H4 (cell line): ENCODE data around the gene SMTNL2. TPM values are rescaled to one million over a fixed set of nuclear protein-coding genes. Genes with fewer than 3 reads are reported as not detected.
"Not testable (repeated sequence)": the region's sequence is repeated elsewhere in the genome, so short reads cannot be mapped to it uniquely, and the experiment has no call there.

Source experiments
- DNase-seq: peaks from one replicate; pipeline ENCODE4 v3.0.0-alpha.2; 2015; ENCODE audit warnings: low spot score
- total RNA-seq: library from RNA; depleted of rRNA; stranded (reverse); fragments of >200 nt; shearing (Covaris generic); gene quantifications from 2 replicates; pipeline ENCODE4 v1.2.3, GENCODE V29; 2014; rRNA removed

Gene SMTNL2
- total RNA-seq, 1 experiment from 2014 or later: 0.08 TPM

- DNase-seq: no peak
Measured at GRCh38 chr17:4634976-4635375, 50.6 kb downstream of the SMTNL2 start.

- no peak for DNase-seq
Measured at GRCh38 chr17:4635823-4636375, 51.6 kb downstream of the SMTNL2 start.

- DNase-seq: no peak
Measured at GRCh38 chr17:4636474-4637100, 52.3 kb downstream of the SMTNL2 start.

- DNase-seq: not testable (repeated sequence)
Measured at GRCh38 chr17:4638766-4639165, 54.4 kb downstream of the SMTNL2 start.

GRCh38 chr17:4639301-4640059, 55.2 kb downstream of the SMTNL2 start:
- not testable (repeated sequence) for DNase-seq

- not testable (repeated sequence) for DNase-seq
Measured at GRCh38 chr17:4640569-4641188, 56.4 kb downstream of the SMTNL2 start.

GRCh38 chr17:4641297-4642195, 57.2 kb downstream of the SMTNL2 start, which contains the start of gene ALOX15:
ALOX15 (minus strand) TSS chr17:4641678; CDS start chr17:4641651, 27 bp downstream.
- no peak for DNase-seq

- no peak for DNase-seq
Measured at GRCh38 chr17:4642286-4642685, 58.0 kb downstream of the SMTNL2 start.

- DNase-seq: no peak
Measured at GRCh38 chr17:4643676-4644075, 59.3 kb downstream of the SMTNL2 start.

- DNase-seq: no peak
Measured at GRCh38 chr17:4645642-4646041, 61.3 kb downstream of the SMTNL2 start.

GRCh38 chr17:4648741-4649140, 64.4 kb downstream of the SMTNL2 start:
- no peak for DNase-seq

- DNase-seq: no peak
Measured at GRCh38 chr17:4652997-4653396, 68.7 kb downstream of the SMTNL2 start.

- not testable (repeated sequence) for DNase-seq
Measured at GRCh38 chr17:4655933-4656332, 71.6 kb downstream of the SMTNL2 start.

GRCh38 chr17:4657678-4658077, 73.3 kb downstream of the SMTNL2 start:
- DNase-seq: no peak

Other genes with a start within 250 kb of the SMTNL2 start
- gene UBE2G1, start 217.9 kb upstream of the SMTNL2 start, total RNA-seq: 46.1 and 48.8 TPM in 2 replicates
- gene SPNS3, start 150.6 kb upstream of the SMTNL2 start, total RNA-seq: 0.04 and 0.08 TPM in 2 replicates
- 0.06 and 0.52 TPM in 2 replicates for gene SPNS2, start 85.6 kb upstream of the SMTNL2 start, total RNA-seq
- gene MYBBP1A, start 29.1 kb upstream of the SMTNL2 start, total RNA-seq: 15.0 and 16.4 TPM in 2 replicates
- gene GGT6, start 24.0 kb upstream of the SMTNL2 start, total RNA-seq: not detected in 2 replicates
- not detected in 2 replicates for gene ALOX15, start 57.1 kb downstream of the SMTNL2 start, total RNA-seq
- gene PELP1, start 119.6 kb downstream of the SMTNL2 start, total RNA-seq: 4.1 and 4.4 TPM in 2 replicates
- gene ARRB2, start 126.1 kb downstream of the SMTNL2 start, total RNA-seq: 2.4 and 4.1 TPM in 2 replicates
- 15.8 and 24.0 TPM in 2 replicates for gene MED11, start 146.9 kb downstream of the SMTNL2 start, total RNA-seq
- not detected in 2 replicates for gene ZMYND15, start 155.3 kb downstream of the SMTNL2 start, total RNA-seq
- 1.5 and 7.3 TPM in 2 replicates for gene CXCL16, start 155.4 kb downstream of the SMTNL2 start, total RNA-seq
- gene TM4SF5, start 187.4 kb downstream of the SMTNL2 start, total RNA-seq: not detected in 2 replicates
- not detected in 2 replicates for gene VMO1, start 201.8 kb downstream of the SMTNL2 start, total RNA-seq
- not detected in 2 replicates for gene GLTPD2, start 204.4 kb downstream of the SMTNL2 start, total RNA-seq
- 186 and 232 TPM in 2 replicates for gene PSMB6, start 211.6 kb downstream of the SMTNL2 start, total RNA-seq
- gene PLD2, start 222.6 kb downstream of the SMTNL2 start, total RNA-seq: 5.0 and 11.7 TPM in 2 replicates
- 7.4 and 8.4 TPM in 2 replicates for gene MINK1, start 248.8 kb downstream of the SMTNL2 start, total RNA-seq